Mesenchymal stem cell (in vitro differentiated cells and primary cell): ENCODE results near the gene SEC24C.
"Not testable (repeated sequence)": the region's sequence is repeated elsewhere in the genome, so short reads cannot be mapped to it uniquely, and the experiment has no call there.

Experiments used
- DNase-seq: peaks from one replicate; pipeline ENCODE4 v3.0.0-alpha.2; 2013
- H2AFZ ChIP-seq: one replicate; pipeline ENCODE4 v1.6.1; 2013; ENCODE audit warnings: low read depth, mild to moderate bottlenecking, control low read depth, inconsistent platforms, low read length, moderate library complexity
- H2AK5ac ChIP-seq: 2 replicates; pipeline ENCODE4 v1.6.1; 2013; ENCODE audit warnings: low read length, moderate library complexity, mild to moderate bottlenecking, inconsistent platforms; ENCODE audit not compliant: severe bottlenecking
- H2BK120ac ChIP-seq: one replicate; pipeline ENCODE4 v1.6.1; 2013; ENCODE audit warnings: low read depth, mild to moderate bottlenecking, inconsistent platforms, low read length, moderate library complexity
- H2BK12ac ChIP-seq, 2 experiments: one replicate each; pipeline ENCODE4 v1.6.1; 2013; ENCODE audit warnings: inconsistent platforms in 2 of 2, low read length in 2 of 2, mild to moderate bottlenecking in 2 of 2, moderate library complexity in 2 of 2, control low read depth in 1 of 2
- H2BK15ac ChIP-seq: one replicate; pipeline ENCODE4 v1.6.1; 2013; ENCODE audit warnings: mild to moderate bottlenecking, low read depth, inconsistent platforms; ENCODE audit not compliant: poor library complexity, severe bottlenecking
- H2BK5ac ChIP-seq: 2 replicates; pipeline ENCODE4 v1.6.1; 2013; ENCODE audit warnings: low read depth, mild to moderate bottlenecking, low read length, control low read depth, inconsistent platforms; ENCODE audit not compliant: poor library complexity, severe bottlenecking
- H3K14ac ChIP-seq, 2 experiments: one replicate each; pipeline ENCODE4 v1.6.1; 2013; ENCODE audit warnings: inconsistent platforms in 2 of 2, low read length in 2 of 2, control low read depth in 1 of 2, mild to moderate bottlenecking in 1 of 2, moderate library complexity in 1 of 2
- H3K18ac ChIP-seq, 2 experiments: one replicate each; pipeline ENCODE4 v1.6.1; 2013; ENCODE audit warnings: inconsistent platforms in 2 of 2, low read length in 2 of 2, control low read depth in 1 of 2, low read depth in 1 of 2, mild to moderate bottlenecking in 1 of 2
- H3K23ac ChIP-seq, 2 experiments: one replicate each; pipeline ENCODE4 v1.6.1; 2013; ENCODE audit warnings: inconsistent platforms in 2 of 2, low read length in 2 of 2, mild to moderate bottlenecking in 2 of 2, moderate library complexity in 2 of 2, control low read depth in 1 of 2
- H3K27ac ChIP-seq: 2 replicates; pipeline ENCODE4 v1.5.1; 2013; ENCODE audit warnings: mild to moderate bottlenecking, moderate library complexity, low read length, control low read depth, inconsistent platforms; ENCODE audit not compliant: poor library complexity, severe bottlenecking
- H3K27me3 ChIP-seq, 2 experiments: 2 replicates each; pipeline versions ENCODE4 v1.6.1 to v1.7.0; 2013; ENCODE audit warnings: low read length in 2 of 2, mild to moderate bottlenecking in 2 of 2, moderate library complexity in 2 of 2, control low read depth in 1 of 2, inconsistent platforms in 1 of 2; ENCODE audit not compliant: control insufficient read depth in 1 of 2, insufficient read depth in 1 of 2
- H3K36me3 ChIP-seq, 2 experiments: 2 replicates each; pipeline versions ENCODE4 v1.6.1 to v1.7.0; 2013; ENCODE audit warnings: low read length in 2 of 2, control low read depth in 1 of 2, inconsistent platforms in 1 of 2, low read depth in 1 of 2, mild to moderate bottlenecking in 1 of 2; ENCODE audit not compliant: insufficient read depth in 2 of 2, control insufficient read depth in 1 of 2
- H3K4ac ChIP-seq, 2 experiments: one replicate each; pipeline ENCODE4 v1.6.1; 2013; ENCODE audit warnings: inconsistent platforms in 2 of 2, low read length in 2 of 2, mild to moderate bottlenecking in 2 of 2, moderate library complexity in 2 of 2, control low read depth in 1 of 2, low read depth in 1 of 2
- H3K4me1 ChIP-seq: 2 replicates; pipeline ENCODE4 v1.6.1; 2013; ENCODE audit warnings: low read depth, low read length, control low read depth; ENCODE audit not compliant: control insufficient read depth, insufficient read depth
- H3K4me2 ChIP-seq: 2 replicates; pipeline ENCODE4 v1.6.1; 2013; ENCODE audit warnings: low read length, mild to moderate bottlenecking, inconsistent platforms; ENCODE audit not compliant: poor library complexity, severe bottlenecking
- H3K4me3 ChIP-seq, 2 experiments: 2 replicates each; pipeline versions ENCODE4 v1.5.1 to v1.7.0; 2013; ENCODE audit warnings: low read length in 2 of 2, mild to moderate bottlenecking in 2 of 2, control low read depth in 1 of 2, low read depth in 1 of 2; ENCODE audit not compliant: insufficient read depth in 1 of 2
- H3K79me1 ChIP-seq: replicated peaks from 2 replicates; pipeline ENCODE4 v1.6.1; 2013; ENCODE audit warnings: mild to moderate bottlenecking, control low read depth, low read length, inconsistent platforms; ENCODE audit not compliant: poor library complexity, severe bottlenecking
- H3K9ac ChIP-seq: 2 replicates; pipeline ENCODE4 v1.7.0; 2013; ENCODE audit warnings: mild to moderate bottlenecking, low read length, moderate library complexity
- H3K9me3 ChIP-seq: 2 replicates; pipeline ENCODE4 v1.7.0; 2013; ENCODE audit warnings: mild to moderate bottlenecking, low read length; ENCODE audit not compliant: control insufficient read depth
- H4K8ac ChIP-seq: one replicate; pipeline ENCODE4 v1.6.1; 2013; ENCODE audit warnings: inconsistent platforms, mild to moderate bottlenecking, low read length, moderate library complexity
- H4K91ac ChIP-seq: one replicate; pipeline ENCODE4 v1.6.1; 2013; ENCODE audit warnings: mild to moderate bottlenecking, low read length, inconsistent platforms
- WGBS: methylation state at CpG from one replicate; pipeline ENCODE4 v1.1.7; 2013; ENCODE audit warnings: mixed read lengths; 5-methylcytosine and 5-hydroxymethylcytosine counted together

SEC24C gene

GRCh38 chr10:73740501-73741254, 3.5 kb upstream of the SEC24C start:
- not testable (repeated sequence) for H2AFZ ChIP-seq, H3K4me1 ChIP-seq, H3K9ac ChIP-seq, H3K9me3 ChIP-seq, H3K14ac ChIP-seq, H2BK120ac ChIP-seq, H3K4me2 ChIP-seq, H3K23ac ChIP-seq, H3K4me3 ChIP-seq, H4K8ac ChIP-seq, H2BK5ac ChIP-seq, H3K18ac ChIP-seq, H4K91ac ChIP-seq, DNase-seq, H3K27ac ChIP-seq, H3K4ac ChIP-seq, H2AK5ac ChIP-seq, H2BK12ac ChIP-seq, H2BK15ac ChIP-seq, H3K27me3 ChIP-seq
- peaks cover 12% of the 10 kb centered on the region for H3K79me1 ChIP-seq
- WGBS = 97% methylated on average over 15 of the region's 18 CpGs
- peaks cover 12 to 18% of the 10 kb centered on the region in 2 experiments for H3K36me3 ChIP-seq

GRCh38 chr10:73742454-73742734, 1.8 kb upstream of the SEC24C start:
- Histone ChIP-seq H3K4ac (no peak overlapping the region), H4K91ac (no peak overlapping the region), H3K23ac (no peak overlapping the region), H3K27ac (no peak overlapping the region), H3K18ac (no peak overlapping the region), H3K4me3 (no peak overlapping the region), H2AFZ (no peak overlapping the region), H2BK12ac (no peak overlapping the region), H2BK5ac (no peak overlapping the region), H4K8ac (no peak overlapping the region), H3K4me1 (peaks cover 7% of the 10 kb centered on the region), H2AK5ac (no peak overlapping the region), H2BK120ac (no peak overlapping the region), H3K9me3 (no peaks in the 10 kb centered on the region), H3K9ac (no peak overlapping the region), H3K4me2 (no peak overlapping the region), H3K36me3 (peaks cover 24% of the 10 kb centered on the region in 2 experiments), H2BK15ac (no peak overlapping the region), H3K14ac (no peak overlapping the region), H3K79me1 (peaks cover 11% of the 10 kb centered on the region), H3K27me3 (no peaks in the 10 kb centered on the region)
- 97% methylated on average over 5 of the region's 5 CpGs for WGBS
- no peak for DNase-seq

DNA sequence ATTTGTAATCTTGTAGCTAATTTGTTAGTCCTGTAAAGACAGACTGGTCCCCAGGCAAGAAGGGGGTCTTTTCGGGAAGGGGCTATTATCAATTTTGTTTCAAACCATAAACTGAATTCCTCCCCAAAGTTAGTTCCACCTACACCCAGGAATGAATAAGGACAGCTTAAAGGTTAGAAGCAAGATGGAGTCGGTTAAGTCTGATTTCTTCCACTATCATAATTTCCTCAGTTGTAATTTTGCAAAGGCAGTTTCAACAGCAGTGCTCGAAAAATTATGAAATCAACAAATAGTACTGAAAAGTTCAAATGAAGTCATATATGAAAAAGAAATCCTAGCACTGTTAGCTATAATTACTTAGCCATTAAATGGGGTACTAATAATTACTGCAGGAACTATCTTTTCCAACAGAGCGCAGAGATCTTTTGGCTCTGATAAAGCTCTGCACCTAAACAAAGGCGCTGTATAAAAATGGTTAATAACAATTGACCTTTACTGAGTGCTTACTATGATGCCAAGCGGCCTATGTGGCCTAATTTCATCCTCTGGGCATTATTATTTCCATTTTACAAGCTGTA, 756 bp upstream of the SEC24C start:
- no peaks in the 10 kb centered on the region for H3K27me3 ChIP-seq
- H2BK15ac ChIP-seq = peak overlapping the region; percentile 52
- no peaks in the 10 kb centered on the region for H3K9me3 ChIP-seq
- peak overlapping the region; percentile 97 for H2BK120ac ChIP-seq
- H3K36me3 ChIP-seq = peaks cover 25 to 30% of the 10 kb centered on the region in 2 experiments
- H3K4me3 ChIP-seq = peak overlapping the region; percentile 63 to 95
- H3K4me2 ChIP-seq = peak overlapping the region; percentile 93
- peak; percentile 6 for DNase-seq
- H3K23ac ChIP-seq = no peak overlapping the region
- peak overlapping the region; percentile 96 for H4K8ac ChIP-seq
- no peak overlapping the region for H3K14ac ChIP-seq
- H2AK5ac ChIP-seq = peak overlapping the region; percentile 100
- H2BK5ac ChIP-seq = peak overlapping the region; percentile 82
- no peak overlapping the region for H2BK12ac ChIP-seq
- no peak overlapping the region for H2AFZ ChIP-seq
- peak overlapping the region; percentile 86 for H4K91ac ChIP-seq
- H3K4me1 ChIP-seq = peaks cover 7% of the 10 kb centered on the region
- 3% methylated on average over 2 of the region's 6 CpGs for WGBS
- peaks cover 11% of the 10 kb centered on the region for H3K79me1 ChIP-seq
- H3K18ac ChIP-seq = peak overlapping the region; percentile 71 to 98
- H3K4ac ChIP-seq = peak overlapping the region; percentile 99 to 100
- H3K9ac ChIP-seq = peak overlapping the region; percentile 98
- H3K27ac ChIP-seq = peak overlapping the region; percentile 69

DNA sequence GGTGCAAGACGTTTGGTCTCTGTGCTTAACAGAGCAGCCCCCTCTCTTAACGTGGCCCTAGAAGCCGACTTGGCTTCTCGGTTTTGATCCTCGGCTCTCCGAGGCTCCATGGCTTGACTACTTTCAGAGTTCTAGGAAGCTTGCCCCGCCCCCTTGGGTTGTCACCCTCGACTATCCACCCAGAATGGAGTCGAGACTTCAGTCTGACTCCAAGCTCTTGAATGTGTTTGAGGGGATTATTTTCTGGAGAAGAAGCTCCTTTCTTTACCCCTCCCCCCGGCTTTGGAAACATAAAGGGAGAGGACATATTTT, 448 bp downstream of the SEC24C start:
- Histone ChIP-seq H2BK5ac (no peak overlapping the region), H3K9ac (peak overlapping the region; percentile 98), H2AFZ (peak overlapping the region; percentile 18), H3K27me3 (no peaks in the 10 kb centered on the region), H3K36me3 (peaks cover 33 to 36% of the 10 kb centered on the region in 2 experiments), H3K18ac (peak overlapping the region in 1 of 2 experiments; percentile 81), H3K4ac (peak overlapping the region; percentile 0 to 42), H3K79me1 (peaks cover 11% of the 10 kb centered on the region), H2BK12ac (no peak overlapping the region), H3K23ac (peak overlapping the region in 1 of 2 experiments; percentile 34), H3K4me1 (peaks cover 7% of the 10 kb centered on the region), H2AK5ac (no peak overlapping the region), H3K9me3 (no peaks in the 10 kb centered on the region), H3K14ac (no peak overlapping the region), H2BK120ac (no peak overlapping the region), H4K91ac (peak overlapping the region; percentile 5), H3K27ac (peak overlapping the region; percentile 69), H3K4me2 (peak overlapping the region; percentile 71), H2BK15ac (no peak overlapping the region), H4K8ac (peak overlapping the region; percentile 5), H3K4me3 (peak overlapping the region; percentile 66 to 95)
- DNase-seq = peak; percentile 87
- 0% methylated on average over 7 of the region's 10 CpGs for WGBS
